Omental fat pad (tissue), 4 donors: Measurements from ENCODE around the gene ETV1. TPM values are rescaled to one million over a fixed set of nuclear protein-coding genes. Genes with fewer than 3 reads are reported as not detected.

ENCODE experiments used
- ATAC-seq: fragments of 150-250 bp; one replicate; pipeline ENCODE4 v1.9.1; 2016; ENCODE audit warnings: mild to moderate bottlenecking, moderate library complexity; ENCODE audit not compliant: low FRiP score
- DNase-seq: peaks from one replicate; pipeline ENCODE4 v3.0.0-alpha.2; 2019; ENCODE audit warnings: low spot score
- CTCF ChIP-seq, 3 donors: fragments of 450-650 bp; IDR thresholded peaks; one replicate each; pipeline ENCODE4 v1.5.1; 2016 to 2017; ENCODE audit warnings: antibody characterized with exemption in 3 of 3, mild to moderate bottlenecking in 3 of 3, moderate library complexity in 2 of 3
- total RNA-seq, 4 donors: library from RNA; depleted of rRNA; stranded (reverse); fragments of >200 nt; gene quantifications; one replicate each; pipeline ENCODE4 v1.1.0, GENCODE V29; 2016

The ETV1 gene
- total RNA-seq, 4 donors from 2014 or later = 1.3 to 8.8 (median 4.6) TPM

GRCh38 chr7:13987395-13987794 lies 2.1 kb downstream of the ETV1 start:
- no peak for ATAC-seq
- TF ChIP-seq CTCF (IDR thresholded peaks at IDR 0.05) = no peak

GRCh38 chr7:13986208-13986607 lies 3.3 kb downstream of the ETV1 start:
- no peak for TF ChIP-seq CTCF (IDR thresholded peaks at IDR 0.05)
- ATAC-seq (no peak), DNase-seq (no peak)

More at GRCh38 chr7:13987395-13987794, 2.1 kb downstream of the ETV1 start:
- no peak for DNase-seq

- TF ChIP-seq CTCF (IDR thresholded peaks at IDR 0.05) = no peak
- DNase-seq = no peak
- ATAC-seq = no peak
Measured at GRCh38 chr7:13984831-13985685, 4.4 kb downstream of the ETV1 start.

- no peak for ATAC-seq
- no peak for TF ChIP-seq CTCF (IDR thresholded peaks at IDR 0.05)
- DNase-seq = no peak
Measured at GRCh38 chr7:13984061-13984460, 5.4 kb downstream of the ETV1 start.

GRCh38 chr7:13982940-13983677 lies 6.4 kb downstream of the ETV1 start:
- no peak for ATAC-seq
- no peak for DNase-seq
- TF ChIP-seq CTCF (IDR thresholded peaks at IDR 0.05) = no peak

GRCh38 chr7:13981070-13981469 lies 8.4 kb downstream of the ETV1 start:
- no peak for DNase-seq
- ATAC-seq = peak; percentile 66
- TF ChIP-seq CTCF (IDR thresholded peaks at IDR 0.05) = no peak
